ENCODE data around the gene BAK1.
"Not testable (repeated sequence)": the region's sequence is repeated elsewhere in the genome, so short reads cannot be mapped to it uniquely, and the experiment has no call there.

Gene BAK1

GRCh38 chr6:33549196-33549595, 30.9 kb downstream of the BAK1 start:
- Histone ChIP-seq H3K27ac (ENCODE audit: low read depth, low read length) (no peak overlapping the region), H3K9ac (ENCODE audit: low read depth, low read length) (no peak overlapping the region), H3K9me3 (ENCODE audit: control insufficient read depth, insufficient read depth, low read length) (no peaks in the 10 kb centered on the region), H3K36me3 (ENCODE audit: control insufficient read depth, insufficient read depth, low read length) (no peaks in the 10 kb centered on the region), H3K27me3 (ENCODE audit: control insufficient read depth, insufficient read depth, low read length) (no peaks in the 10 kb centered on the region), H3K4me3 (ENCODE audit: low read depth, low read length) (no peak overlapping the region), H3K4me1 (ENCODE audit: control insufficient read depth, insufficient read depth, low read length) (no peaks in the 10 kb centered on the region)

- no peaks in the 10 kb centered on the region for H3K27me3 ChIP-seq (ENCODE audit: control insufficient read depth, insufficient read depth, low read length)
- no peaks in the 10 kb centered on the region for H3K36me3 ChIP-seq (ENCODE audit: control insufficient read depth, insufficient read depth, low read length)
- H3K9me3 ChIP-seq (ENCODE audit: control insufficient read depth, insufficient read depth, low read length), result no peaks in the 10 kb centered on the region
- no peak overlapping the region for H3K9ac ChIP-seq (ENCODE audit: low read depth, low read length)
- no peak overlapping the region for H3K27ac ChIP-seq (ENCODE audit: low read depth, low read length)
- no peaks in the 10 kb centered on the region for H3K4me1 ChIP-seq (ENCODE audit: control insufficient read depth, insufficient read depth, low read length)
- H3K4me3 ChIP-seq (ENCODE audit: low read depth, low read length), result no peak overlapping the region
Observed at GRCh38 chr6:33547499-33547898, 32.6 kb downstream of the BAK1 start.

DNA sequence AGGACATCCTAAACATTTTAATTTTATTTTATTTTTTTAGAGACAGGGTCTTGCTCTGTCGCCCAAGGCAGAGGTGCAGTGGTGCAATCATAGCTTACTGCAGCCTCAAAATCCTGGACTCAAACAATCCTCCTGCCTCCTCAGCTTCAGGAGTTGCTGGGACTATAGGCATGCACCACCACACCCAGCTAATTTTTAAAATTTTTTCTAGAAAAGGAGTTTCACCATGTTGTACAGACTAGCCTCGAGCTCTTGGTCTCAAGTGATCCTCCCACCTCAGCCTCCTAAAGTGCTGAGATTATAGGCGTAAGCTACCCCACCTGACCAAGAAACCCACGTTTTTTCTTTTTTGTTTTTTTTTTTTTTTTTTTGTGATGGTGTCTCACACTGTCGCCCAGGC, 33.3 kb downstream of the BAK1 start:
- no peak overlapping the region for H3K4me3 ChIP-seq (ENCODE audit: low read depth, low read length)
- H3K27me3 ChIP-seq (ENCODE audit: control insufficient read depth, insufficient read depth, low read length), result no peaks in the 10 kb centered on the region
- no peaks in the 10 kb centered on the region for H3K36me3 ChIP-seq (ENCODE audit: control insufficient read depth, insufficient read depth, low read length)
- no peaks in the 10 kb centered on the region for H3K9me3 ChIP-seq (ENCODE audit: control insufficient read depth, insufficient read depth, low read length)
- H3K27ac ChIP-seq (ENCODE audit: low read depth, low read length), result no peak overlapping the region
- H3K9ac ChIP-seq (ENCODE audit: low read depth, low read length), result no peak overlapping the region
- H3K4me1 ChIP-seq (ENCODE audit: control insufficient read depth, insufficient read depth, low read length), result no peaks in the 10 kb centered on the region

DNA sequence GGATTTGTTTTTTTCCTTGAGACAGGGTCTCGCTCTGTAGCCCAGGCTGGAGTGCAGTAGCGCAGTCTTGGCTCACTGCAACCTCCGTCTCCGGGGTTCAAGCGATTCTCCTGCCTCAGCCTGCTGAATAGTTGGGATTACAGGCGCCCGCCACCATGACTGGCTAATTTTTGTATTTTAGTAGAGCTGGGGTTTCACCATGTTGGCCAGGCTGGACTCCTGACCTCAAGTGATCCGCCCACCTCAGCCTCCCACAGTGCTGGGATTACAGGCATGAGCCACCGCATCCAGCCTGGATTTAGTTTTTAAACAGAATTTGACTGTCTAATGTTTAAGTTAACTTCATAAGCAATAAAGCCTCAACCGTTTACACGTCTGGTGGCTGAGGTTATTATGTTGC, 34.8 kb downstream of the BAK1 start:
- not testable (repeated sequence) for H3K9ac ChIP-seq (ENCODE audit: low read depth, low read length); H3K36me3 ChIP-seq (ENCODE audit: control insufficient read depth, insufficient read depth, low read length); H3K4me3 ChIP-seq (ENCODE audit: low read depth, low read length); H3K27me3 ChIP-seq (ENCODE audit: control insufficient read depth, insufficient read depth, low read length); H3K9me3 ChIP-seq (ENCODE audit: control insufficient read depth, insufficient read depth, low read length); H3K4me1 ChIP-seq (ENCODE audit: control insufficient read depth, insufficient read depth, low read length); H3K27ac ChIP-seq (ENCODE audit: low read depth, low read length)

DNA sequence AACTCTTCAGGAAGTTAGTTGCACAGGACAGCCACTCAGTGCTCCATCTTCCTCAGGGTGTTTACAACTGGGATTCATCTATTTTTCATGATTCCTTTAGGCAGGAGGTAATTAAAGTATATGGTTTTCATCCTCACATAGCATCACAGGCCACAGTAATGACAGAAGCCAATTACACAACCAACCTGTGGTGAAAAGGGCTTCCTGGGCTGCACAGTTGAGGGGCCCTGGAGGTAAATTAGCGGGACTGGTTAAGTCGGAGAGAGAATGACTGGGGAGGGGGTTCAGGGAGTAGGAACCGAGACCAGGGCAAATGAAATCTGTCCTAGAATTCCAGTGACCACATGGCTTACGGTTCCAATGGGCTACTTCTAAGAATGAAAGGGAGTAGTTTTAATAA, 37.0 kb downstream of the BAK1 start:
- Histone ChIP-seq H3K27ac (ENCODE audit: low read depth, low read length) (no peak overlapping the region), H3K27me3 (ENCODE audit: control insufficient read depth, insufficient read depth, low read length) (no peaks in the 10 kb centered on the region), H3K4me1 (ENCODE audit: control insufficient read depth, insufficient read depth, low read length) (no peaks in the 10 kb centered on the region), H3K36me3 (ENCODE audit: control insufficient read depth, insufficient read depth, low read length) (no peaks in the 10 kb centered on the region), H3K4me3 (ENCODE audit: low read depth, low read length) (no peak overlapping the region), H3K9ac (ENCODE audit: low read depth, low read length) (no peak overlapping the region), H3K9me3 (ENCODE audit: control insufficient read depth, insufficient read depth, low read length) (no peaks in the 10 kb centered on the region)

DNA sequence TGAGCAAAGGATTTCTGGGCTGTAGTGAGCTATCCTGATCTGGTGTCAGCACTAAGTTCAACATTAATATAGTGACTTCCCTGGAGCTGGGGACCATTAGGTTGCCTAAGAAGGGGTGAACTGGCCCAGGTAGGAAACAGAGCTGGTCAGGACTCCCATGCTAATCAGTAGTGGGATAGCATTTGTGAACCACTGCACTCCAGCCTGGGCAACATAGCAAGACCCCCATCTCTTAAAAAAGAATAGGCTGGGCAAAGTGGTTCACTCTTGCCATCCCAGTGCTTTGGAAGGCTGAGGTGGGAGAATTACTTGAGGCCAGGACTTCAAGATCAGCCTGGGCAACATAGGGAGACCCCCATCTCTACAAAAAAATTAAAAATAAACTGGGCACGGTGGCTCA, 39.3 kb downstream of the BAK1 start:
- Histone ChIP-seq H3K27me3 (ENCODE audit: control insufficient read depth, insufficient read depth, low read length) (no peaks in the 10 kb centered on the region), H3K9ac (ENCODE audit: low read depth, low read length) (no peak overlapping the region), H3K4me1 (ENCODE audit: control insufficient read depth, insufficient read depth, low read length) (no peaks in the 10 kb centered on the region), H3K36me3 (ENCODE audit: control insufficient read depth, insufficient read depth, low read length) (no peaks in the 10 kb centered on the region), H3K4me3 (ENCODE audit: low read depth, low read length) (no peak overlapping the region), H3K27ac (ENCODE audit: low read depth, low read length) (no peak overlapping the region), H3K9me3 (ENCODE audit: control insufficient read depth, insufficient read depth, low read length) (no peaks in the 10 kb centered on the region)

DNA sequence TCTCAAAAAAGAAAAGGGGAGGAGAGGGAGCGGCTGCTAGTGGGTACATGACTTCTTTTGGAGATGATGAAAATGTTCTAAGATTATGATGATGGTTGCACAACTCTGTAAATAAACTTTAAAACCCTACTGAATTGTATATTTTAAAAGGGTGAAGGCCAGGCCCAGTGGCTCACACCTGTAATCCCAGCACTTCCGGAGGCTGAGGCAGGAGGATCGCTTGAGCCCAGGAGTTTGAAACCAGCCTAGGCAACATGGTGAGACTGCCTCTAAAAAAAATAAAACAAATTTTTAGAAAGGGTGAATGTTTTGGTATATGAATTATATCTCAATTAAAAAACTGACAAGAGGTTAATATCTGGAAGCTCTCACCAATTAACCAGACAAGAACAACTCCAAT, 45.4 kb downstream of the BAK1 start:
- Histone ChIP-seq H3K27ac (ENCODE audit: low read depth, low read length) (no peak overlapping the region), H3K9ac (ENCODE audit: low read depth, low read length) (no peak overlapping the region), H3K27me3 (ENCODE audit: control insufficient read depth, insufficient read depth, low read length) (no peaks in the 10 kb centered on the region), H3K4me1 (ENCODE audit: control insufficient read depth, insufficient read depth, low read length) (no peaks in the 10 kb centered on the region), H3K36me3 (ENCODE audit: control insufficient read depth, insufficient read depth, low read length) (no peaks in the 10 kb centered on the region), H3K9me3 (ENCODE audit: control insufficient read depth, insufficient read depth, low read length) (no peaks in the 10 kb centered on the region), H3K4me3 (ENCODE audit: low read depth, low read length) (no peak overlapping the region)

- H3K9me3 ChIP-seq (ENCODE audit: control insufficient read depth, insufficient read depth, low read length); H3K4me3 ChIP-seq (ENCODE audit: low read depth, low read length); H3K9ac ChIP-seq (ENCODE audit: low read depth, low read length); H3K27me3 ChIP-seq (ENCODE audit: control insufficient read depth, insufficient read depth, low read length); H3K4me1 ChIP-seq (ENCODE audit: control insufficient read depth, insufficient read depth, low read length); H3K27ac ChIP-seq (ENCODE audit: low read depth, low read length); H3K36me3 ChIP-seq (ENCODE audit: control insufficient read depth, insufficient read depth, low read length): not testable (repeated sequence)
Observed at GRCh38 chr6:33533163-33533869, 46.8 kb downstream of the BAK1 start.

DNA sequence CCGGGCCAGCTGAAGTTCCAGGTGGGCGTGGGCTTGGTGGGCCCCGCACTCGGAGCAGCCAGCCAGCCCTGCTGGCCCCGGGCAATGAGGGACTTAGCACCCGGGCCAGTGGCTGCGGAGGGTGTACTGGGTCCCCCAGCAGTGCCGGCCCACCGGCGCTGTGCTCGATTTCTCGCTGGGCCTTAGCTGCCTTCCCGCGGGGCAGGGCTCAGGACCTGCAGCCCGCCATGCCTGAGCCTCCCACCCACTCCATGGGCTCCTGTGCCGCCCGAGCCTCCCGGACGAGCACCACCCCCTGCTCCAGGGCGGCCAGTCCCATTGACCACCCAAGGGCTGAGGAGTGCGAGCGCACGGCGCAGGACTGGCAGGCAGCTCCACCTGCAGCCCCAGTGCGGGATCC, 47.6 kb downstream of the BAK1 start:
- not testable (repeated sequence) for H3K36me3 ChIP-seq (ENCODE audit: control insufficient read depth, insufficient read depth, low read length); H3K4me3 ChIP-seq (ENCODE audit: low read depth, low read length); H3K9me3 ChIP-seq (ENCODE audit: control insufficient read depth, insufficient read depth, low read length); H3K4me1 ChIP-seq (ENCODE audit: control insufficient read depth, insufficient read depth, low read length); H3K27ac ChIP-seq (ENCODE audit: low read depth, low read length); H3K27me3 ChIP-seq (ENCODE audit: control insufficient read depth, insufficient read depth, low read length); H3K9ac ChIP-seq (ENCODE audit: low read depth, low read length)

DNA sequence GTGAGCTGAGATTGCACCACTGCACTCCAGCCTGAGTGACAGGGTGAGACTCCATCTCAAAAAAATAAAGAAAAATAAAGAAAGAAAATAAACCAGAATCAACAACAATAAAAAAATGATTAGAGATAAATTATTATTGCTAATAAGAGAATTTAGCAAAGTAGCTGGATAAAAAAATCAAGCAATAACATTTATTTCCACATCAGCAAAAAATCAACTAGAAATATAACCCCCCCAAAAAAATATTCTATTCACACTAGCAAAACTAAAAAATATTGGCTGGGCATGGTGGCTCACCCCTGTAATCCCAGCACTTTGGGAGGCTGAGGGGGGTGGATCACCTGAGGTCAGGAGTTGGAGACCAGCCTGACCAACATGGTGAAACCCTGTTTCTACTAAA, 49.5 kb downstream of the BAK1 start:
- H3K9me3 ChIP-seq (ENCODE audit: control insufficient read depth, insufficient read depth, low read length); H3K27me3 ChIP-seq (ENCODE audit: control insufficient read depth, insufficient read depth, low read length); H3K9ac ChIP-seq (ENCODE audit: low read depth, low read length); H3K36me3 ChIP-seq (ENCODE audit: control insufficient read depth, insufficient read depth, low read length); H3K27ac ChIP-seq (ENCODE audit: low read depth, low read length); H3K4me1 ChIP-seq (ENCODE audit: control insufficient read depth, insufficient read depth, low read length); H3K4me3 ChIP-seq (ENCODE audit: low read depth, low read length): not testable (repeated sequence)

Measured in HUES48 (cell line).